K562 (cell line): ENCODE results near the gene HK1. TPM values are rescaled to one million over a fixed set of nuclear protein-coding genes. Genes with fewer than 3 reads are reported as not detected.

Experiments
- ATF1 ChIP-seq, 2 experiments: fragments of 450-650 bp in 1 of 2; IDR thresholded peaks; 2 replicates each; pipeline ENCODE4 v1.6.1; 2016; ENCODE audit warnings: missing compliant biosample characterization in 1 of 2, missing genetic modification characterization in 1 of 2
- CXXC5 ChIP-seq: fragments of 250-450 bp; sonication (Bioruptor Pico); IDR thresholded peaks from 2 replicates; pipeline ENCODE4 v1.8.0; 2022; ENCODE audit warnings: inconsistent platforms, mild to moderate bottlenecking, moderate library complexity
- DLX4 ChIP-seq: fragments of 250-450 bp; sonication (Bioruptor Pico); IDR thresholded peaks from 2 replicates; pipeline ENCODE4 v1.6.1; 2021; ENCODE audit warnings: mild to moderate bottlenecking
- FOXA3 ChIP-seq, 2 experiments: fragments of 450-650 bp in 1 of 2; sonication (generic) in 1 of 2; formaldehyde crosslinking; IDR thresholded peaks in 1 of 2; conservative IDR thresholded peaks in 1 of 2; 2 replicates each; pipeline versions ENCODE4 v1.4.0 to v1.8.0; 2020 to 2022; ENCODE audit warnings: mild to moderate bottlenecking in 2 of 2, missing genetic modification reagents in 1 of 2
- HES1 ChIP-seq: fragments of 450-650 bp; IDR thresholded peaks from 2 replicates; pipeline ENCODE4 v1.6.1; 2016; ENCODE audit warnings: low read depth, mild to moderate bottlenecking, moderate library complexity
- HNRNPK ChIP-seq: fragments of 200-400 bp; formaldehyde crosslinking; IDR thresholded peaks from one replicate; pipeline ENCODE4 v1.6.1; 2018; ENCODE audit warnings: mild to moderate bottlenecking, low read depth, low read length; ENCODE audit not compliant: poor library complexity, severe bottlenecking
- ILK ChIP-seq: fragments of 450-650 bp; IDR thresholded peaks from 2 replicates; pipeline ENCODE4 v1.6.1; 2016; ENCODE audit warnings: missing genetic modification characterization, low read depth, mild to moderate bottlenecking, missing compliant biosample characterization, moderate library complexity, borderline replicate concordance
- KLF13 ChIP-seq: fragments of 450-650 bp; IDR thresholded peaks from 2 replicates; pipeline ENCODE4 v1.6.1; 2016; ENCODE audit warnings: missing genetic modification characterization, low read depth, mild to moderate bottlenecking, missing compliant biosample characterization, moderate library complexity, borderline replicate concordance
- NFYB ChIP-seq: IDR thresholded peaks from 2 replicates; pipeline ENCODE4 v1.6.1; 2011; ENCODE audit warnings: mild to moderate bottlenecking, moderate library complexity; ENCODE audit not compliant: insufficient read length; ENCODE audit errors: extremely low read depth
- ZNF175 ChIP-seq: fragments of 200-800 bp; sonication (Bioruptor generic); IDR thresholded peaks from 2 replicates; pipeline ENCODE4 v1.6.1; 2016; ENCODE audit warnings: low read depth, mild to moderate bottlenecking, missing genetic modification characterization, missing compliant biosample characterization
- ZNF347 ChIP-seq: fragments of 450-650 bp; formaldehyde crosslinking; IDR thresholded peaks from 2 replicates; pipeline ENCODE4 v1.4.0; 2020; ENCODE audit warnings: low read depth, mild to moderate bottlenecking, moderate library complexity
- polyA plus RNA-seq, 8 experiments: library from polyadenylated mRNA; depleted of rRNA in 4 of 8; stranded (reverse) in 5 of 8; unstranded in 3 of 8; fragments of >200 nt; fragmentation: Nextera tagmentation in 2 of 8; fragmentation: Illumina TruSeq in 1 of 8; extraction: Ambion mirVana in 2 of 8; extraction: Trizol in 1 of 8; gene quantifications; 2 replicates each; pipeline versions ENCODE4 v1.2.1 to v1.2.3, GENCODE V29; 2011 to 2014; ENCODE audit warnings: inconsistent platforms in 1 of 8, missing spikeins in 1 of 8
- total RNA-seq, 7 experiments: library from RNA; depleted of rRNA in 6 of 7; stranded (reverse); fragments of >200 nt in 6 of 7; fragmentation: Illumina TruSeq in 2 of 7; extraction: Trizol in 2 of 7; gene quantifications; 2 replicates each; pipeline versions ENCODE4 v1.2.1 to v1.2.3, GENCODE V29; 2011 to 2021; ENCODE audit warnings: low replicate concordance in 1 of 7
- TF ChIP-seq, protein P1 (sequence below): fragments of 450-650 bp; IDR thresholded peaks from 2 replicates; pipeline ENCODE4 v1.6.1; 2016

The HK1 gene
- total and polyA plus RNA-seq, 9 of the 15 experiments (the other 6 are each of a cell fraction or from before 2014, with no cell fraction given) = 29.2 to 444 (median 193) TPM

- TF ChIP-seq HES1 = no peak
- TF ChIP-seq CXXC5 (CRISPR knock-in tag) = peak; percentile 44; the same call in 1 of the 2 replicates
- TF ChIP-seq NFYB = peak; percentile 5
- TF ChIP-seq DLX4 (CRISPR knock-in tag) = no peak
- TF ChIP-seq ZNF347 (CRISPR knock-in tag) = no peak
- TF ChIP-seq ILK (tag) = no peak
- TF ChIP-seq FOXA3 (CRISPR knock-in tag; conservative IDR thresholded peaks at IDR 0.05 in 1 of 2, IDR thresholded peaks at IDR 0.05 in 1 of 2) = no peak
- TF ChIP-seq KLF13 (tag) = no peak
- TF ChIP-seq, protein P1, sequence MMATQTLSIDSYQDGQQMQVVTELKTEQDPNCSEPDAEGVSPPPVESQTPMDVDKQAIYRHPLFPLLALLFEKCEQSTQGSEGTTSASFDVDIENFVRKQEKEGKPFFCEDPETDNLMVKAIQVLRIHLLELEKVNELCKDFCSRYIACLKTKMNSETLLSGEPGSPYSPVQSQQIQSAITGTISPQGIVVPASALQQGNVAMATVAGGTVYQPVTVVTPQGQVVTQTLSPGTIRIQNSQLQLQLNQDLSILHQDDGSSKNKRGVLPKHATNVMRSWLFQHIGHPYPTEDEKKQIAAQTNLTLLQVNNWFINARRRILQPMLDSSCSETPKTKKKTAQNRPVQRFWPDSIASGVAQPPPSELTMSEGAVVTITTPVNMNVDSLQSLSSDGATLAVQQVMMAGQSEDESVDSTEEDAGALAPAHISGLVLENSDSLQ = peak; percentile 74
- no peak for TF ChIP-seq HNRNPK
- 0 out of 2 replicates have a peak, but pooled peaks have one; percentile 14 for TF ChIP-seq ZNF175
- no peak for TF ChIP-seq ATF1 (CRISPR knock-in tag; IDR thresholded peaks at IDR 0.05)
- no peak for TF ChIP-seq ATF1 (tag; IDR thresholded peaks at IDR 0.05)
Observed at GRCh38 chr10:69242040-69242851, 36.0 kb upstream of the HK1 start (continued).
